Fibroblast of pulmonary artery (primary cell): ENCODE data around the gene RMND5A.

Experiments
- DNase-seq: peaks from one replicate; pipeline ENCODE4 v3.0.0-alpha.2; 2010; ENCODE audit warnings: low read depth
- H3K4me3 ChIP-seq: replicated peaks from 2 replicates; pipeline ENCODE4 v1.5.1; 2011; ENCODE audit warnings: low read depth, mild to moderate bottlenecking, control low read depth, low read length, moderate library complexity
- CTCF ChIP-seq: IDR thresholded peaks from 2 replicates; pipeline ENCODE4 v1.5.1; 2011; ENCODE audit warnings: mild to moderate bottlenecking, control low read depth, low read length, inconsistent platforms; ENCODE audit errors: missing control alignments

The RMND5A gene

GRCh38 chr2:86768189-86768949 lies 48.3 kb downstream of the RMND5A start:
- H3K4me3 ChIP-seq = no peak overlapping the region
- no peak for TF ChIP-seq CTCF
- no peak for DNase-seq

GRCh38 chr2:86769838-86770237 lies 49.7 kb downstream of the RMND5A start:
- no peak for DNase-seq
- TF ChIP-seq CTCF = no peak
- no peak overlapping the region for H3K4me3 ChIP-seq

GRCh38 chr2:86770816-86771301 lies 50.8 kb downstream of the RMND5A start:
- TF ChIP-seq CTCF = no peak
- DNase-seq = no peak
- H3K4me3 ChIP-seq = no peak overlapping the region

- no peak for TF ChIP-seq CTCF
- no peak for DNase-seq
- no peak overlapping the region for H3K4me3 ChIP-seq
Measured at GRCh38 chr2:86772611-86773010, 52.5 kb downstream of the RMND5A start.

GRCh38 chr2:86774862-86775261 lies 54.8 kb downstream of the RMND5A start:
- TF ChIP-seq CTCF = no peak
- no peak for DNase-seq
- H3K4me3 ChIP-seq = no peak overlapping the region

- no peak for TF ChIP-seq CTCF
- DNase-seq = no peak
- H3K4me3 ChIP-seq = no peak overlapping the region
Measured at GRCh38 chr2:86775338-86775737, 55.2 kb downstream of the RMND5A start.

GRCh38 chr2:86776532-86776931 lies 56.4 kb downstream of the RMND5A start:
- DNase-seq = no peak
- H3K4me3 ChIP-seq = no peak overlapping the region
- TF ChIP-seq CTCF = no peak
